HEK293 (cell line): ENCODE data around the gene PRTFDC1.

Source experiments
- BCL11A ChIP-seq: fragments of 450-650 bp; formaldehyde crosslinking; IDR thresholded peaks from 2 replicates; pipeline ENCODE4 v1.5.1; 2016; ENCODE audit warnings: low read depth, missing biosample characterization, missing genetic modification characterization
- SALL2 ChIP-seq: fragments of 450-650 bp; formaldehyde crosslinking; IDR thresholded peaks from 2 replicates; pipeline ENCODE4 v1.5.0; 2017; ENCODE audit warnings: missing biosample characterization, mild to moderate bottlenecking, missing genetic modification characterization, borderline replicate concordance
- ZNF555 ChIP-seq: fragments of 450-650 bp; formaldehyde crosslinking; conservative IDR thresholded peaks from 2 replicates; pipeline ENCODE4 v1.5.1; 2017; ENCODE audit warnings: missing biosample characterization, mild to moderate bottlenecking, missing genetic modification characterization, inconsistent platforms
- TF ChIP-seq, protein P1 (sequence below): fragments of 450-650 bp; formaldehyde crosslinking; IDR thresholded peaks from 2 replicates; pipeline ENCODE4 v1.5.1; 2016; ENCODE audit warnings: missing biosample characterization, missing genetic modification characterization
- TF ChIP-seq, protein P2 (sequence below): fragments of 450-650 bp; formaldehyde crosslinking; optimal IDR thresholded peaks from 2 replicates; pipeline ENCODE3; 2016; ENCODE audit warnings: missing biosample characterization, mild to moderate bottlenecking, missing genetic modification characterization

DNA sequence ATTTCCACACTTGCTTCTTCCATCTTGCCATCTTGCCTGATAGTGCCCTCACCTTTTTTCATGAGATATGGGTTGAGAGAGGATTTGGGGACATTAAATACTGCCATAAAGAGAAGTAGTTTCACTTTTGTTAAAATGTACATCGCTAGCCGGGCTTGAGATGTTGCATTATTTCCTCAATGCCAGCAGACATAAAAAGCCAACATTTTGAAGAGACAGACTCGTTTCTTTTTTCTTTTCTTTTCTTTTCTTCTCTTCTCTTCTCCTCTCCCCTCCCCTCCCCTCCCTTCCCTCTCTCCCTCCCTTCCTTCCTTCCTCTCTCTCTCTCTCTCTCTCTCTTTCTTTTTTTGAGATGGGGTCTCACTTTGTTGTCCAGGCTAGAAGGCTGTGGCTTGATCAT is 45.6 kb upstream of the PRTFDC1 start:
- TF ChIP-seq, protein P1, sequence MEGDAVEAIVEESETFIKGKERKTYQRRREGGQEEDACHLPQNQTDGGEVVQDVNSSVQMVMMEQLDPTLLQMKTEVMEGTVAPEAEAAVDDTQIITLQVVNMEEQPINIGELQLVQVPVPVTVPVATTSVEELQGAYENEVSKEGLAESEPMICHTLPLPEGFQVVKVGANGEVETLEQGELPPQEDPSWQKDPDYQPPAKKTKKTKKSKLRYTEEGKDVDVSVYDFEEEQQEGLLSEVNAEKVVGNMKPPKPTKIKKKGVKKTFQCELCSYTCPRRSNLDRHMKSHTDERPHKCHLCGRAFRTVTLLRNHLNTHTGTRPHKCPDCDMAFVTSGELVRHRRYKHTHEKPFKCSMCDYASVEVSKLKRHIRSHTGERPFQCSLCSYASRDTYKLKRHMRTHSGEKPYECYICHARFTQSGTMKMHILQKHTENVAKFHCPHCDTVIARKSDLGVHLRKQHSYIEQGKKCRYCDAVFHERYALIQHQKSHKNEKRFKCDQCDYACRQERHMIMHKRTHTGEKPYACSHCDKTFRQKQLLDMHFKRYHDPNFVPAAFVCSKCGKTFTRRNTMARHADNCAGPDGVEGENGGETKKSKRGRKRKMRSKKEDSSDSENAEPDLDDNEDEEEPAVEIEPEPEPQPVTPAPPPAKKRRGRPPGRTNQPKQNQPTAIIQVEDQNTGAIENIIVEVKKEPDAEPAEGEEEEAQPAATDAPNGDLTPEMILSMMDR (tag by site-specific recombination), result no peak
- TF ChIP-seq, protein P2, sequence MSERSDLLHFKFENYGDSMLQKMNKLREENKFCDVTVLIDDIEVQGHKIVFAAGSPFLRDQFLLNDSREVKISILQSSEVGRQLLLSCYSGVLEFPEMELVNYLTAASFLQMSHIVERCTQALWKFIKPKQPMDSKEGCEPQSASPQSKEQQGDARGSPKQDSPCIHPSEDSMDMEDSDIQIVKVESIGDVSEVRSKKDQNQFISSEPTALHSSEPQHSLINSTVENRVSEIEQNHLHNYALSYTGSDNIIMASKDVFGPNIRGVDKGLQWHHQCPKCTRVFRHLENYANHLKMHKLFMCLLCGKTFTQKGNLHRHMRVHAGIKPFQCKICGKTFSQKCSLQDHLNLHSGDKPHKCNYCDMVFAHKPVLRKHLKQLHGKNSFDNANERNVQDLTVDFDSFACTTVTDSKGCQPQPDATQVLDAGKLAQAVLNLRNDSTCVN (tag by site-specific recombination), result no peak
- TF ChIP-seq SALL2, result no peak
- TF ChIP-seq ZNF555 (tag by site-specific recombination), result no peak
- TF ChIP-seq BCL11A, result no peak
